SU-DHL-6 (cell line): ENCODE measurements around the gene SLC41A3.

Source experiments
- H2AFZ ChIP-seq: fragments of 200-600 bp; sonication (generic); 2 replicates; pipeline ENCODE4 v1.6.1; 2014; ENCODE audit warnings: low read depth, mild to moderate bottlenecking, moderate library complexity, mixed read lengths, antibody characterized with exemption, low read length; ENCODE audit not compliant: severe bottlenecking
- H3F3A ChIP-seq: fragments of 200-600 bp; shearing (Covaris generic); 2 replicates; pipeline ENCODE4 v1.6.0; 2016; ENCODE audit warnings: antibody characterized with exemption, mild to moderate bottlenecking; ENCODE audit not compliant: insufficient read depth
- H3K27ac ChIP-seq: fragments of 200-600 bp; sonication (generic); 2 replicates; pipeline ENCODE4 v1.5.1; 2016; ENCODE audit warnings: low read depth, mild to moderate bottlenecking, low read length, moderate library complexity, mixed read lengths
- H3K27me3 ChIP-seq: fragments of 200-600 bp; sonication (generic), shearing (Covaris generic); 2 replicates; pipeline ENCODE4 v1.6.0; 2014; ENCODE audit warnings: mild to moderate bottlenecking, low read length
- H3K36me3 ChIP-seq: fragments of 200-600 bp; sonication (generic); 2 replicates; pipeline ENCODE4 v1.6.1; 2014; ENCODE audit warnings: mild to moderate bottlenecking, low read length, mixed read lengths
- H3K4me2 ChIP-seq: fragments of 300-600, 200-600 bp; shearing (Covaris generic), sonication (generic); 2 replicates; pipeline ENCODE4 v1.6.0; 2014; ENCODE audit warnings: low read length, low read depth, mild to moderate bottlenecking; ENCODE audit not compliant: poor library complexity, severe bottlenecking
- H3K4me3 ChIP-seq: fragments of 200-600 bp; sonication (generic); 2 replicates; pipeline ENCODE4 v1.5.1; 2014; ENCODE audit warnings: antibody characterized with exemption, low read length, mild to moderate bottlenecking, mixed read lengths; ENCODE audit not compliant: insufficient read depth, poor library complexity, severe bottlenecking
- H3K79me2 ChIP-seq: fragments of 200-600 bp; sonication (generic); 2 replicates; pipeline ENCODE4 v1.6.1; 2014; ENCODE audit warnings: mild to moderate bottlenecking, low read length, moderate library complexity; ENCODE audit not compliant: insufficient read depth
- H3K9ac ChIP-seq: fragments of 200-600 bp; sonication (generic); 2 replicates; pipeline ENCODE4 v1.7.0; 2014; ENCODE audit warnings: mild to moderate bottlenecking, low read length
- H3K9me2 ChIP-seq: fragments of 200-600 bp; sonication (generic); replicated peaks from 2 replicates; pipeline ENCODE4 v1.6.1; 2014; ENCODE audit warnings: low read length; ENCODE audit not compliant: insufficient read depth
- H3K9me3 ChIP-seq: fragments of 200-600 bp; sonication (generic); 2 replicates; pipeline ENCODE4 v1.6.1; 2014; ENCODE audit warnings: low read length, mixed read lengths; ENCODE audit not compliant: insufficient read depth
- H4K20me1 ChIP-seq: fragments of 200-600 bp; sonication (generic); 2 replicates; pipeline ENCODE4 v1.6.1; 2014; ENCODE audit warnings: low read depth, mild to moderate bottlenecking, antibody characterized with exemption, low read length, moderate library complexity, mixed read lengths
- CTCF ChIP-seq: fragments of 200-600 bp; sonication (generic); IDR thresholded peaks from one replicate; pipeline ENCODE4 v1.5.1; 2017; ENCODE audit warnings: antibody characterized with exemption, mild to moderate bottlenecking, low read length, moderate library complexity; ENCODE audit not compliant: insufficient read depth, poor library complexity, severe bottlenecking
- EZH2phosphoT487 ChIP-seq: fragments of 200-600 bp; sonication (generic), shearing (Covaris generic); conservative IDR thresholded peaks from 2 replicates; pipeline ENCODE4 v1.6.1; 2018; ENCODE audit warnings: mild to moderate bottlenecking, antibody characterized with exemption, low read length, moderate library complexity, mixed read lengths

SLC41A3 gene

GRCh38 chr3:126112531-126113237 lies 28.8 kb upstream of the SLC41A3 start:
- Histone ChIP-seq H3K9ac (no peak overlapping the region), H3K4me2 (no peak overlapping the region), H3K9me3 (no peaks in the 10 kb centered on the region), H3K9me2 (no peaks in the 10 kb centered on the region), H3K27ac (no peak overlapping the region), H3K4me3 (no peak overlapping the region), H2AFZ (no peak overlapping the region), H3K36me3 (no peaks in the 10 kb centered on the region), H3K79me2 (no peaks in the 10 kb centered on the region), H3K27me3 (no peaks in the 10 kb centered on the region), H4K20me1 (no peaks in the 10 kb centered on the region), H3F3A (no peaks in the 10 kb centered on the region)
- TF ChIP-seq EZH2phosphoT487 = no peak
- no peak for TF ChIP-seq CTCF

- no peak overlapping the region for H3K4me3 ChIP-seq
- H3K79me2 ChIP-seq = no peaks in the 10 kb centered on the region
- H4K20me1 ChIP-seq = no peaks in the 10 kb centered on the region
- no peak overlapping the region for H3K9ac ChIP-seq
- TF ChIP-seq EZH2phosphoT487 = no peak
- TF ChIP-seq CTCF = no peak
- H3K9me2 ChIP-seq = no peaks in the 10 kb centered on the region
- no peaks in the 10 kb centered on the region for H3K36me3 ChIP-seq
- H3K27ac ChIP-seq = no peak overlapping the region
- H3K9me3 ChIP-seq = no peaks in the 10 kb centered on the region
- H3K27me3 ChIP-seq = no peaks in the 10 kb centered on the region
- H3K4me2 ChIP-seq = no peak overlapping the region
- no peaks in the 10 kb centered on the region for H3F3A ChIP-seq
- H2AFZ ChIP-seq = no peak overlapping the region
These were observed 27.9 kb upstream of the SLC41A3 start for GRCh38 chr3:126111566-126112475.

GRCh38 chr3:126111126-126111551 lies 27.2 kb upstream of the SLC41A3 start:
- Histone ChIP-seq H3K9me3 (no peaks in the 10 kb centered on the region), H3K9me2 (no peaks in the 10 kb centered on the region), H3F3A (no peaks in the 10 kb centered on the region), H3K79me2 (no peaks in the 10 kb centered on the region), H3K27me3 (no peaks in the 10 kb centered on the region), H2AFZ (no peak overlapping the region), H3K27ac (no peak overlapping the region), H3K9ac (no peak overlapping the region), H3K36me3 (no peaks in the 10 kb centered on the region), H3K4me2 (no peak overlapping the region), H3K4me3 (no peak overlapping the region), H4K20me1 (no peaks in the 10 kb centered on the region)
- TF ChIP-seq EZH2phosphoT487 (no peak), CTCF (no peak)
